Right hindlimb (tissue), 1 donor: ENCODE measurements around the gene DNAJC15.
A peak's percentile ranks its signal among the peaks of the same experiment; 100 is the strongest.

Experiments
- DNase-seq: peaks from one replicate; pipeline ENCODE4 v3.0.0-alpha.2; 2018

DNAJC15 gene

GRCh38 chr13:43129066-43129465 lies 105.7 kb downstream of the DNAJC15 start:
- no peak for DNase-seq

GRCh38 chr13:43129511-43130110 lies 106.2 kb downstream of the DNAJC15 start:
- no peak for DNase-seq

GRCh38 chr13:43132257-43132656 lies 108.9 kb downstream of the DNAJC15 start:
- no peak for DNase-seq

DNA sequence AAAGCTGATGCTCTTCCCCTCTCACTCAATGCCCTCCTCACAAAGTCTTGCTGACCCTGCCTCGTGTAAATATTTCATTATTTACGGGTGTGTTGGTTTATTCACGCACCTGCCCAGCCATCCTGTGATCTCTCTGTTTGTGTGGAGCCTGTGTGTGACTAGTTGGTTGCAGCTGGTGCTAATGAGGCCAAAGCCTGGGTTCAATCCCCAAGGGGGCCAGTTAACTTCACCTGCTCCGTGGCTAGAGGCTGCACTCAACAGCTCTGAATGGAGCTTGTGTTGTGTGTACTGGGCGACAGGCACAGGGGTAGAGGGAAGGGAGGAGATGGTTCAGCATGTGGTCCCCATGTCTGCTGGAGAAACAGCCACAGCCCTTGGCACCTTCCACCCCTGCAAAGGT lies 109.5 kb downstream of the DNAJC15 start:
- no peak for DNase-seq

GRCh38 chr13:43133792-43134191 lies 110.4 kb downstream of the DNAJC15 start:
- no peak for DNase-seq

- no peak for DNase-seq
These were observed 111.5 kb downstream of the DNAJC15 start for GRCh38 chr13:43134868-43135267.

DNA sequence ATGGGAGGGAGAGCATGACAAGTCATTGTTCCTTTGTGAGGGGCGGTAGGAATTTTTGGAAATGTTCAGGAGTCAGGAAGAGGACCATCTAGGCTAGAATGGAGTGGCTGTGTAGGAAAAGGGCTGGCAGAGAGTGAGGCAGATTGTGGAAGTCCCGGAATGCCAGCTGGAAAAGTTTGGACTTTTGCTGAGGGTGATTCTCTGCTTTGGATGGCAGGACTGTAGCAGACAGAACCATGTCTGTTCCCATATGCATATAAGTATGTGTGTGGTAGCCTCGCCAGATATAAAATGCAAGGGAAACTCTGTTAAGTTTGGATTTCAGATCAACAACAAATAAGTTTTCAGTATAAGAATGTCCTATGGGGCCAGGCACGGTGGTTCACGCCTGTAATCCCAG lies 112.1 kb downstream of the DNAJC15 start:
- DNase-seq = no peak

GRCh38 chr13:43136920-43137575 lies 113.7 kb downstream of the DNAJC15 start:
- DNase-seq = peak; percentile 76

DNA sequence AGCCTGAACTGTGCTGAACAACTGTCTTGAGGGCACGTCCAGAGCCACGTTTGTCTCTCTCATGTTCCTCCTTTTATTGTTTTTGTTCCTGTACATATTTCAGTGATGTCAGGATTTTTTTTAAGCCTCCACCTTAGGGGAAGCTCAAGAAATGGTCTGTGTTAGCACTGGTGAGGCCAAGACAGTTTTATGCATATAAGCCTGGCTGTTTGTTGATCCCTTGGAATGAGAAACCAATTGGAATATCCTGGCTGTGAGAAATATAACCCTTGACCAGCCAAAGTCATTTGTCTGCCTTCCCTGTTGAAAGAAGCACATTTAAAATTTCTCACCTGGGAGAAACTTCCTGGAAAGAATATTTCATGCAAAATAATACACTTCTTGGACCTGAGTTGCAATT lies 115.8 kb downstream of the DNAJC15 start:
- peak; percentile 53 for DNase-seq

GRCh38 chr13:43139921-43140320 lies 116.5 kb downstream of the DNAJC15 start:
- peak; percentile 47 for DNase-seq

- DNase-seq = no peak
These were observed 117.6 kb downstream of the DNAJC15 start for GRCh38 chr13:43140985-43141384.

GRCh38 chr13:43141685-43142084 lies 118.3 kb downstream of the DNAJC15 start:
- no peak for DNase-seq

DNA sequence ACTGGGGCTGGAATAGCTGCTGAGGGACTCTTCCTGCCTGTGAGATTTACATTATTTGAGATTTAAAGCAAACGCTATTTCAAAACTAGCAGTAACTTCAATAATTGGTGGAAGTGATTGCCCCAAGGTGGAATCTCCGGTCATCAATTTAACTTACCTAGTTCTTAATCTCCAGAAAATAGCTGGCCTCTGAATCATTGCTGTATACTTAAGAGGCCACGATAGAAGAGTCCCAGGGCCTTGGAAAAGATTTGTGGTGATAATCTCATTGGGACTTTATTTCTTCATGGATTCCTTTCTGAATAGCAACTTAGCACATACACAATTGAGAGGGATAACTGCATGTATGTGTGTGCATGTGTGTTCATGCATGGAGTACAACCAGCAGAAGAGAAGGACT lies 120.2 kb downstream of the DNAJC15 start:
- DNase-seq = no peak

- DNase-seq = no peak
These were observed 122.3 kb downstream of the DNAJC15 start for GRCh38 chr13:43145534-43146196.

GRCh38 chr13:43146400-43146799 lies 123.0 kb downstream of the DNAJC15 start:
- DNase-seq = no peak

GRCh38 chr13:43150369-43151207 lies 127.2 kb downstream of the DNAJC15 start:
- no peak for DNase-seq

DNA sequence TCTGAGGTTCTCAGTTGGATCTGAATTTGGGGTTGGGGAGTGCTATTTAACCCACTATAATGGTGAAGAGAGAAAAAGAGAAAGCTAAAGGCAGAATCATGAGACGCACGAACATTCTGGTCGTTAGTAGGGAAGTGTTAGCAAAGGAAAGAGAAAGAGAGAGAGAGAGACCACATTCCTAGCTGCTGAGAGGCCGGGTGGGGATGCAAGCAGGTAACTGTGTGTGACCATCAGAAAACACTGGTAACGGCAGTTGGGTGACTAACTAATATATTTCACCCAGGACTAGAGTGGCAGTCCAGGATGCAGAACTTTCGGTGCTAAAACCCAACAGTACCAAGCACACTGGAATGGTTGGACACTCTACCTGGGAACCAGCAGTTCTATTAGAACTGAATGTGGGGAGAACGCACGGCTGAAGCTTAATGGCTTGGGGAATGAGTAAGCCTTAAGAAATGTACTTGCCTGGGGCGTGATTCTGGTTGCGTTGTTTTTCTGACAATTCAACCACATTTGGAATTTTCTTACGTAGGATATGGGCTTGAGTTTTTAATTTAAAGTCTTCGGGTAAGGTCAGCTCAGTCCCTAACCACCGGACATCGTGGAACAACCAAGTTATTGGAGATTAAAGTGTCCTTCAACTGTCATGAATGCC lies 130.2 kb downstream of the DNAJC15 start:
- no peak for DNase-seq

GRCh38 chr13:43154156-43154651 lies 130.8 kb downstream of the DNAJC15 start:
- no peak for DNase-seq

DNA sequence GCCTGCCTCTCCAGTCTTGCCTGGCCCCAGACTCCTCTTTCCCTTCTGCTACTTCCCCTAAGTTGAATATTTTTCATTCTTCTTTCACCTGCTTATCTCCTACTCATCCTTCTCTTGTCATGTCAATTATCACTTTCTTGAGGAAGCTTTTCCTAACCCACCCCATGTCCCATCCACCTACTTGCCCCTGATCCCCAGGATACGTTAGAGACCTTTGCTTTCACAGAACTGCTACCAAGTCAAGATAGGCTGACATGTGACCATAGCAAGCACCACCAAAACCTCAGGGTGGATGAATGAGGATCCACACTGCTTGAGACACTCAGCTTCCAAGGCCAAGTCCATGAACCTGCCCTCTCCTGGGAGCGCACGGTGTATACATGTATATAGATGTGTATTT lies 131.5 kb downstream of the DNAJC15 start:
- DNase-seq = no peak

DNA sequence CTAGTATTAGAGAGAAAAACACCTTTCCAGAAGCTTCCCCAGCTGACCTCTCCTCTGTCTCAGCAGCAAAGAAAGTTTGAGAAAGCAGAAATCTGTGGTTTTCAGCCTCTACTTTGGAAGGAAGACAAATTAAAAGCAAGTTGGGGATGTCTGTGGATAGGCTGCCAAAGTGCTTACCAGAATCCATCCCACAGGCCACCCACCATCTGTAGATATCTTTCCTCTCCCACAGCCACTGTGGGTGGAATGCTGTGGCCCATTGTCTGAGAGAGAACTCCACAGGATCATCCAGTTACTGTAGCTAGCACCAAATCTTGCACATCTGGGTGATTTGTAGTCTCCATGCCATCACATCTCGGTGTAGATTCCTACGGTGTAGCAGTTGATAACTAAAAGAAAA lies 133.5 kb downstream of the DNAJC15 start:
- DNase-seq = no peak

DNA sequence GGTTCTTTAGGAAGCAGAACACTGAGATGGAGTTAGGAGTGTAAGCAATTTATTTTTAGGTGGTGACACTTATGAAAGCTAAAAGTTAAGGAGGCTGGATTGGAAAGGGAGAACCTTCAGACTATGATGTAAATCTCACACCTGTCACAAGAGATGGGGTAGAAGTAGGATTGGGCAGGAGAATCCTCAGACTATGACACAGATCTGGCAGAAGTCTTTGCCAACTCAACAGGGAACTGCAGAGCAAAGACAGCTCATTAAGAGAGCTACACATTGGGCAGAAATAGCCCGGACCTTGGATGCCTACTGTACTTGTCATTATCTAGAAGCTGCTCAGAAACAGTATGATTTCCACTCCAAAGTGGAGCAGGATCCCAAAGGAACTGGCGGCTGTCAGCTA lies 134.4 kb downstream of the DNAJC15 start:
- DNase-seq = no peak

- DNase-seq = no peak
These were observed 135.1 kb downstream of the DNAJC15 start for GRCh38 chr13:43158516-43158915.

GRCh38 chr13:43159026-43159461 lies 135.7 kb downstream of the DNAJC15 start:
- DNase-seq = peak; percentile 54
